ENCODE results near the gene EDN2.

Gene EDN2

GRCh38 chr1:41515778-41516167 is 31.3 kb upstream of the EDN2 start:
- TF ChIP-seq ZNF335 (tag by site-specific recombination; conservative IDR thresholded peaks at IDR 0.05) (peak; percentile 41; the same call in 1 of the 2 replicates), ZNF777 (tag by site-specific recombination; IDR thresholded peaks at IDR 0.05; ENCODE audit: borderline replicate concordance) (no peak), ZNF24 (tag by site-specific recombination; IDR thresholded peaks at IDR 0.05) (no peak)
- ChIA-PET POLR2A (interaction anchor here (1.0 kb wide), 2 partner anchors 22 to 67 kb away, joined by 3 to 4 read pairs; no protein-coding TSS in a partner anchor), CTCF (interaction anchor here (0.5 to 4.5 kb wide), 31 partner anchors 9 to 710 kb away, joined by 3 to 25 read pairs (median 4); partner anchors contain the start of gene EDN2)
- Histone ChIP-seq H3K4me1 (ENCODE audit: control insufficient read depth, insufficient read depth, low read length) (no peaks in the 10 kb centered on the region), H3K4me3 (ENCODE audit: low read depth, low read length) (no peak overlapping the region), H3K36me3 (ENCODE audit: control insufficient read depth in 2 of 2, insufficient read depth in 1 of 2, low read length in 2 of 2) (no peaks in the 10 kb centered on the region), H3K9me3 (ENCODE audit: control insufficient read depth, insufficient read depth, low read depth, low read length) (no peaks in the 10 kb centered on the region), H3K27ac (ENCODE audit: extremely low read depth, low read depth, low read length) (no peak overlapping the region)

GRCh38 chr1:41515131-41515678 is 30.7 kb upstream of the EDN2 start:
- ChIA-PET CTCF (interaction anchor here (0.6 to 4.5 kb wide), 25 partner anchors 9 to 657 kb away, joined by 3 to 25 read pairs (median 4); partner anchors contain the start of gene EDN2), POLR2A (no interaction called here)
- no peaks in the 10 kb centered on the region for H3K36me3 ChIP-seq (ENCODE audit: control insufficient read depth in 2 of 2, insufficient read depth in 1 of 2, low read length in 2 of 2)

GRCh38 chr1:41514381-41514780 is 29.9 kb upstream of the EDN2 start:
- Histone ChIP-seq H3K4me1 (ENCODE audit: control insufficient read depth, insufficient read depth, low read length) (no peaks in the 10 kb centered on the region), H3K27ac (ENCODE audit: extremely low read depth, low read depth, low read length) (no peak overlapping the region), H3K4me3 (ENCODE audit: low read depth, low read length) (no peak overlapping the region), H3K9me3 (ENCODE audit: control insufficient read depth, insufficient read depth, low read depth, low read length) (no peaks in the 10 kb centered on the region), H3K36me3 (ENCODE audit: control insufficient read depth in 2 of 2, insufficient read depth in 1 of 2, low read length in 2 of 2) (no peaks in the 10 kb centered on the region)
- ChIA-PET POLR2A (no interaction called here), CTCF (interaction anchor here (1.0 to 4.5 kb wide), 11 partner anchors 8 to 81 kb away, joined by 3 to 25 read pairs (median 4); partner anchors contain the start of gene EDN2)
- TF ChIP-seq ZNF155 (tag by site-specific recombination; IDR thresholded peaks at IDR 0.05) (no peak), ZNF596 (tag by site-specific recombination; IDR thresholded peaks at IDR 0.05) (no peak), ZNF140 (tag by site-specific recombination; IDR thresholded peaks at IDR 0.05) (no peak), GLI2 (tag by site-specific recombination; IDR thresholded peaks at IDR 0.05; ENCODE audit: borderline replicate concordance, low read depth) (no peak), ZSCAN30 (tag by site-specific recombination; IDR thresholded peaks at IDR 0.05) (no peak), ZNF16 (tag by site-specific recombination; IDR thresholded peaks at IDR 0.05; ENCODE audit: low read depth) (no peak), ZNF184 (tag by site-specific recombination; IDR thresholded peaks at IDR 0.05) (no peak), ZSCAN4 (tag by site-specific recombination; IDR thresholded peaks at IDR 0.05) (no peak), ZNF76 (tag by site-specific recombination; IDR thresholded peaks at IDR 0.05; ENCODE audit: borderline replicate concordance, low read depth) (no peak), BCL6B (tag by site-specific recombination; IDR thresholded peaks at IDR 0.05) (no peak), ZNF792 (tag by site-specific recombination; IDR thresholded peaks at IDR 0.05) (no peak), TRIM28 (IDR thresholded peaks at IDR 0.05; ENCODE audit: borderline replicate concordance, low read length) (no peak), ZNF426 (tag by site-specific recombination; IDR thresholded peaks at IDR 0.05) (no peak), ZNF692 (tag by site-specific recombination; IDR thresholded peaks at IDR 0.05) (no peak)

More at GRCh38 chr1:41515131-41515678, 30.7 kb upstream of the EDN2 start:
- Histone ChIP-seq H3K4me1 (ENCODE audit: control insufficient read depth, insufficient read depth, low read length) (no peaks in the 10 kb centered on the region), H3K27ac (ENCODE audit: extremely low read depth, low read depth, low read length) (no peak overlapping the region), H3K9me3 (ENCODE audit: control insufficient read depth, insufficient read depth, low read depth, low read length) (no peaks in the 10 kb centered on the region), H3K4me3 (ENCODE audit: low read depth, low read length) (no peak overlapping the region)
- no peak for TF ChIP-seq KLF8 (tag by site-specific recombination; IDR thresholded peaks at IDR 0.05)
- TF ChIP-seq MEIS1 (CRISPR knock-in tag; IDR thresholded peaks at IDR 0.05; ENCODE audit: borderline replicate concordance) = no peak
- TF ChIP-seq OVOL3 (tag by site-specific recombination; IDR thresholded peaks at IDR 0.05) = no peak

All from HEK293 (cell line).